Activated CD8-positive, alpha-beta T cell treated with anti-CD3 and anti-CD28 coated beads, Interleukin-2, amount 10 ng/mL, durations not matched to agents 7 days and 5 days (primary cell): ENCODE measurements around the gene UCP2. TPM values are rescaled to one million over a fixed set of nuclear protein-coding genes. Genes with fewer than 3 reads are reported as not detected.
"Not testable (repeated sequence)": the region's sequence is repeated elsewhere in the genome, so short reads cannot be mapped to it uniquely, and the experiment has no call there.

Experiments
- ATAC-seq: fragments of 150-1000 bp; cut with Tn5 transposase; one replicate; pipeline ENCODE4 v1.10.0; 2021; ENCODE audit warnings: moderate library complexity
- CTCF ChIA-PET: fragments of 350-600 bp; sonication (Branson Sonifier 250); formaldehyde crosslinking; loops from one replicate; lab custom pipeline; 2021; ENCODE audit warnings: antibody characterized with exemption; lab: Charles Lee
- POLR2A ChIA-PET: fragments of 350-600 bp; sonication (Branson Sonifier 250); formaldehyde crosslinking; loops from one replicate; lab custom pipeline; 2021; ENCODE audit warnings: antibody characterized with exemption; lab: Charles Lee
- DNase-seq: peaks from one replicate; pipeline ENCODE4 v3.0.0-alpha.2; 2020
- H3K27ac Mint-ChIP-seq: one replicate; pipeline ENCODE4 v1.8.0; 2021; ENCODE audit warnings: mild to moderate bottlenecking, mixed read lengths
- H3K27me3 Mint-ChIP-seq: one replicate; pipeline ENCODE4 v1.8.0; 2021; ENCODE audit warnings: low read depth, mixed read lengths
- H3K36me3 Mint-ChIP-seq: one replicate; pipeline ENCODE4 v1.8.0; 2021; ENCODE audit warnings: low read depth, mixed read lengths
- H3K4me1 Mint-ChIP-seq: one replicate; pipeline ENCODE4 v1.8.0; 2021; ENCODE audit warnings: low read depth, mixed read lengths
- H3K4me3 Mint-ChIP-seq: one replicate; pipeline ENCODE4 v1.8.0; 2021; ENCODE audit warnings: mild to moderate bottlenecking, mixed read lengths
- H3K9me3 Mint-ChIP-seq: one replicate; pipeline ENCODE4 v1.8.0; 2022; ENCODE audit warnings: mixed read lengths; ENCODE audit not compliant: insufficient read depth
- total RNA-seq, 2 experiments: library from RNA; stranded (reverse); gene quantifications; one replicate each; pipeline ENCODE4 v1.2.3, GENCODE V29; 2021

UCP2 gene
- total RNA-seq, 2 experiments from 2014 or later = 205 to 218 TPM

- POLR2A ChIA-PET = no interaction called here
- no peak overlapping the region for H3K4me3 Mint-ChIP-seq
Observed at GRCh38 chr11:73949912-73950311, 32.7 kb downstream of the UCP2 start.

GRCh38 chr11:73949246-73949645, 33.4 kb downstream of the UCP2 start:
- Mint-ChIP-seq H3K4me1 (no peaks in the 10 kb centered on the region), H3K27ac (no peak overlapping the region), H3K36me3 (no peaks in the 10 kb centered on the region), H3K4me3 (no peak overlapping the region), H3K9me3 (no peaks in the 10 kb centered on the region), H3K27me3 (peaks cover 2% of the 10 kb centered on the region)
- ChIA-PET POLR2A (no interaction called here), CTCF (no interaction called here)
- ATAC-seq (no peak), DNase-seq (no peak)

More at GRCh38 chr11:73949912-73950311, 32.7 kb downstream of the UCP2 start:
- no peak for ATAC-seq
- H3K36me3 Mint-ChIP-seq = no peaks in the 10 kb centered on the region
- CTCF ChIA-PET = no interaction called here
- H3K9me3 Mint-ChIP-seq = no peaks in the 10 kb centered on the region
- no peak for DNase-seq
- H3K27ac Mint-ChIP-seq = no peak overlapping the region
- H3K27me3 Mint-ChIP-seq = peaks cover 2% of the 10 kb centered on the region
- H3K4me1 Mint-ChIP-seq = no peaks in the 10 kb centered on the region

GRCh38 chr11:73946798-73947458, 35.7 kb downstream of the UCP2 start:
- ATAC-seq (no peak), DNase-seq (no peak)
- no peak overlapping the region for H3K4me3 Mint-ChIP-seq
- no peaks in the 10 kb centered on the region for H3K36me3 Mint-ChIP-seq
- no peaks in the 10 kb centered on the region for H3K4me1 Mint-ChIP-seq
- H3K27me3 Mint-ChIP-seq = peaks cover 2% of the 10 kb centered on the region
- ChIA-PET CTCF (no interaction called here), POLR2A (no interaction called here)
- H3K27ac Mint-ChIP-seq = no peak overlapping the region
- no peaks in the 10 kb centered on the region for H3K9me3 Mint-ChIP-seq

GRCh38 chr11:73945396-73945795, 37.2 kb downstream of the UCP2 start:
- Mint-ChIP-seq H3K4me1 (no peaks in the 10 kb centered on the region), H3K4me3 (no peak overlapping the region), H3K9me3 (peaks cover 7% of the 10 kb centered on the region), H3K27me3 (peaks cover 2% of the 10 kb centered on the region), H3K36me3 (peaks cover 3% of the 10 kb centered on the region), H3K27ac (no peak overlapping the region)
- CTCF ChIA-PET = interaction anchor here (1.3 kb wide), 1 partner anchor 19 kb away, joined by 4 read pairs; no protein-coding TSS in a partner anchor
- POLR2A ChIA-PET = no interaction called here
- DNase-seq (no peak), ATAC-seq (no peak)

GRCh38 chr11:73944901-73945300, 37.7 kb downstream of the UCP2 start:
- CTCF ChIA-PET = no interaction called here
- H3K27me3 Mint-ChIP-seq = peaks cover 2% of the 10 kb centered on the region
- H3K4me1 Mint-ChIP-seq = no peaks in the 10 kb centered on the region

GRCh38 chr11:73944085-73944484, 38.6 kb downstream of the UCP2 start:
- POLR2A ChIA-PET = no interaction called here
- Mint-ChIP-seq H3K9me3 (peaks cover 7% of the 10 kb centered on the region), H3K4me1 (no peaks in the 10 kb centered on the region), H3K4me3 (no peak overlapping the region), H3K27ac (no peak overlapping the region), H3K27me3 (peaks cover 2% of the 10 kb centered on the region), H3K36me3 (peaks cover 3% of the 10 kb centered on the region)
- ATAC-seq = no peak
- CTCF ChIA-PET = no interaction called here
- no peak for DNase-seq

More at GRCh38 chr11:73944901-73945300, 37.7 kb downstream of the UCP2 start:
- Mint-ChIP-seq H3K9me3 (peaks cover 7% of the 10 kb centered on the region), H3K4me3 (no peak overlapping the region), H3K27ac (no peak overlapping the region), H3K36me3 (peaks cover 3% of the 10 kb centered on the region)
- POLR2A ChIA-PET = no interaction called here
- DNase-seq (no peak), ATAC-seq (no peak)

GRCh38 chr11:73942010-73942409, 40.6 kb downstream of the UCP2 start:
- DNase-seq (no peak), ATAC-seq (no peak)
- peaks cover 7% of the 10 kb centered on the region for H3K9me3 Mint-ChIP-seq
- POLR2A ChIA-PET = no interaction called here
- CTCF ChIA-PET = interaction anchor here (0.9 to 1.2 kb wide), 3 partner anchors 22 to 316 kb away, joined by 3 read pairs; no protein-coding TSS in a partner anchor
- no peak overlapping the region for H3K27ac Mint-ChIP-seq
- H3K4me1 Mint-ChIP-seq = peaks cover 6% of the 10 kb centered on the region
- H3K36me3 Mint-ChIP-seq = peaks cover 7% of the 10 kb centered on the region
- H3K27me3 Mint-ChIP-seq = peaks cover 2% of the 10 kb centered on the region
- no peak overlapping the region for H3K4me3 Mint-ChIP-seq

GRCh38 chr11:73940801-73941570, 41.7 kb downstream of the UCP2 start:
- no peak for DNase-seq
- peaks cover 7% of the 10 kb centered on the region for H3K9me3 Mint-ChIP-seq
- no peak overlapping the region for H3K4me3 Mint-ChIP-seq
- CTCF ChIA-PET = interaction anchor here (0.9 to 1.2 kb wide), 2 partner anchors 23 to 315 kb away, joined by 3 read pairs; no protein-coding TSS in a partner anchor
- peaks cover 10% of the 10 kb centered on the region for H3K36me3 Mint-ChIP-seq
- ATAC-seq = no peak
- H3K27ac Mint-ChIP-seq = no peak overlapping the region
- POLR2A ChIA-PET = interaction anchor here (1.0 kb wide), 1 partner anchor 133 kb away, joined by 3 read pairs; no protein-coding TSS in a partner anchor
- peaks cover 6% of the 10 kb centered on the region for H3K4me1 Mint-ChIP-seq
- peaks cover 2% of the 10 kb centered on the region for H3K27me3 Mint-ChIP-seq

GRCh38 chr11:73939096-73939495, 43.5 kb downstream of the UCP2 start:
- H3K4me1 Mint-ChIP-seq = peaks cover 6% of the 10 kb centered on the region
- H3K4me3 Mint-ChIP-seq = no peak overlapping the region
- H3K36me3 Mint-ChIP-seq = peaks cover 15% of the 10 kb centered on the region
- H3K9me3 Mint-ChIP-seq = peaks cover 7% of the 10 kb centered on the region
- H3K27ac Mint-ChIP-seq = no peak overlapping the region
- no peak for ATAC-seq
- CTCF ChIA-PET = interaction anchor here (1.1 kb wide), 1 partner anchor 33 kb away, joined by 3 read pairs; no protein-coding TSS in a partner anchor
- H3K27me3 Mint-ChIP-seq = no peaks in the 10 kb centered on the region
- DNase-seq = no peak
- POLR2A ChIA-PET = interaction anchor here (0.9 kb wide), 1 partner anchor 17 kb away, joined by 3 read pairs; no protein-coding TSS in a partner anchor

- H3K4me3 Mint-ChIP-seq, H3K9me3 Mint-ChIP-seq, H3K27me3 Mint-ChIP-seq, CTCF ChIA-PET, POLR2A ChIA-PET, ATAC-seq, DNase-seq, H3K4me1 Mint-ChIP-seq, H3K27ac Mint-ChIP-seq: not testable (repeated sequence)
- peaks cover 16% of the 10 kb centered on the region for H3K36me3 Mint-ChIP-seq
Observed at GRCh38 chr11:73936047-73936446, 46.6 kb downstream of the UCP2 start.

- ChIA-PET CTCF (interaction anchor here (0.8 to 2.4 kb wide), 2 partner anchors 28 to 307 kb away, joined by 3 to 13 read pairs; no protein-coding TSS in a partner anchor), POLR2A (no interaction called here)
- DNase-seq (no peak), ATAC-seq (no peak)
- H3K9me3 Mint-ChIP-seq = no peaks in the 10 kb centered on the region
- H3K27ac Mint-ChIP-seq = no peak overlapping the region
- H3K36me3 Mint-ChIP-seq = peaks cover 20% of the 10 kb centered on the region
- no peaks in the 10 kb centered on the region for H3K27me3 Mint-ChIP-seq
- no peak overlapping the region for H3K4me3 Mint-ChIP-seq
- no peaks in the 10 kb centered on the region for H3K4me1 Mint-ChIP-seq
Observed at GRCh38 chr11:73932781-73933180, 49.9 kb downstream of the UCP2 start.

- CTCF ChIA-PET = interaction anchor here (0.6 to 2.4 kb wide), 7 partner anchors 9 to 649 kb away, joined by 3 to 13 read pairs (median 3); no protein-coding TSS in a partner anchor
- DNase-seq (no peak), ATAC-seq (no peak)
- Mint-ChIP-seq H3K4me3 (no peak overlapping the region), H3K9me3 (no peaks in the 10 kb centered on the region), H3K36me3 (peaks cover 23% of the 10 kb centered on the region), H3K4me1 (no peaks in the 10 kb centered on the region), H3K27me3 (no peaks in the 10 kb centered on the region), H3K27ac (peak overlapping the region; percentile 30)
- POLR2A ChIA-PET = no interaction called here
Observed at GRCh38 chr11:73931951-73932350, 50.7 kb downstream of the UCP2 start.
